Measurements from ENCODE around the gene MYO15B.

- TF ChIP-seq CTCF (IDR thresholded peaks at IDR 0.05 in 2 of 3, conservative IDR thresholded peaks at IDR 0.05 in 1 of 3; ENCODE audit: borderline replicate concordance in 1 of 3, insufficient read depth in 1 of 3, low read depth in 2 of 3, low read length in 2 of 3) (no peak), ZNF274 (IDR thresholded peaks at IDR 0.05; ENCODE audit: low read depth, low read length) (no peak), SRF (IDR thresholded peaks at IDR 0.05; ENCODE audit: low read depth) (no peak), MAX (IDR thresholded peaks at IDR 0.05) (no peak), SIN3A (IDR thresholded peaks at IDR 0.05; ENCODE audit: low read depth) (no peak)
Measured at GRCh38 chr17:75590849-75591721, 3.5 kb downstream of the MYO15B start.

All from HCT116 (cell line).